Naive B cell (primary cell): ENCODE measurements around the gene GJC2. TPM values are rescaled to one million over a fixed set of nuclear protein-coding genes. Genes with fewer than 3 reads are reported as not detected.

Experiments
- ATAC-seq, 2 donors: fragments of 150-1000 bp; cut with Tn5 transposase; 2 replicates each; pipeline ENCODE4 v1.10.0; 2021; ENCODE audit warnings: low read depth in 2 of 2, mild to moderate bottlenecking in 2 of 2, moderate library complexity in 2 of 2
- DNase-seq: peaks from one replicate; pipeline ENCODE4 v3.0.0; 2022
- H3K27ac Mint-ChIP-seq, 6 donors: one replicate each; pipeline ENCODE4 v1.8.0; 2020 to 2022; ENCODE audit warnings: mild to moderate bottlenecking in 6 of 6, mixed read lengths in 6 of 6, moderate library complexity in 5 of 6, inconsistent platforms in 2 of 6
- H3K27me3 Mint-ChIP-seq, 3 donors: one replicate each; pipeline ENCODE4 v1.8.0; 2021 to 2022; ENCODE audit warnings: mixed read lengths in 3 of 3, mild to moderate bottlenecking in 1 of 3
- H3K36me3 Mint-ChIP-seq, 2 donors: one replicate each; pipeline ENCODE4 v1.8.0; 2020 to 2022; ENCODE audit warnings: mixed read lengths in 2 of 2, inconsistent platforms in 1 of 2, mild to moderate bottlenecking in 1 of 2
- H3K4me1 Mint-ChIP-seq, 3 donors: one replicate each; pipeline ENCODE4 v1.8.0; 2020 to 2022; ENCODE audit warnings: mixed read lengths in 3 of 3, inconsistent platforms in 1 of 3, mild to moderate bottlenecking in 1 of 3, moderate library complexity in 1 of 3
- H3K4me3 Mint-ChIP-seq, 8 donors: one replicate each; pipeline ENCODE4 v1.8.0; 2020 to 2022; ENCODE audit warnings: mild to moderate bottlenecking in 8 of 8, mixed read lengths in 8 of 8, moderate library complexity in 8 of 8, inconsistent platforms in 2 of 8
- H3K9me3 Mint-ChIP-seq, 7 donors: one replicate each; pipeline ENCODE4 v1.8.0; 2020 to 2022; ENCODE audit warnings: mixed read lengths in 7 of 7, mild to moderate bottlenecking in 5 of 7, inconsistent platforms in 2 of 7, moderate library complexity in 1 of 7
- polyA plus RNA-seq, 6 donors: library from polyadenylated mRNA; unstranded; fragments of 300-500 nt; fragmentation: Illumina TruSeq; gene quantifications; one replicate each; pipeline ENCODE4 v1.2.3, GENCODE V29; 2021; ENCODE audit warnings: low read depth in 6 of 6

GJC2 gene
- polyA plus RNA-seq, 6 donors from 2014 or later, result not detected

- ATAC-seq, result no peak
- peaks cover 4 to 8% (median 7%) of the 10 kb centered on the region in 3 donors for H3K27me3 Mint-ChIP-seq
- no peaks in the 10 kb centered on the region for H3K9me3 Mint-ChIP-seq
- H3K4me1 Mint-ChIP-seq, result peaks cover 4 to 10% (median 10%) of the 10 kb centered on the region in 3 donors
- no peaks in the 10 kb centered on the region for H3K36me3 Mint-ChIP-seq
- no peak overlapping the region for H3K4me3 Mint-ChIP-seq
- DNase-seq, result no peak
- peak overlapping the region in 1 of 6 donors; percentile 7 for H3K27ac Mint-ChIP-seq
Measured at GRCh38 chr1:228208831-228209551, 59.3 kb downstream of the GJC2 start.

Other genes with a start within 250 kb of the GJC2 start
- gene WNT9A, start 202.0 kb upstream of the GJC2 start, polyA plus RNA-seq, result not detected
- gene WNT3A, start 142.9 kb upstream of the GJC2 start, polyA plus RNA-seq, result not detected
- gene ARF1, start 67.2 kb upstream of the GJC2 start, polyA plus RNA-seq, result 100 to 1,000 TPM; 412 to 563 (median 456) TPM
- gene C1orf35, start 46.6 kb upstream of the GJC2 start, polyA plus RNA-seq, result 10 to 100 TPM in 4 of 6 donors, 1 to 10 TPM in 2; 8.7 to 20.1 (median 13.1) TPM
- gene MRPL55, start 40.6 kb upstream of the GJC2 start, polyA plus RNA-seq, result 100 to 1,000 TPM in 5 of 6 donors, 10 to 100 TPM in 1; 98.2 to 211 (median 121) TPM
- 100 to 1,000 TPM; 190 to 350 (median 220) TPM for gene GUK1, start 9.7 kb upstream of the GJC2 start, polyA plus RNA-seq
- gene IBA57, start 15.9 kb downstream of the GJC2 start, polyA plus RNA-seq, result 10 to 100 TPM in 1 of 6 donors, 1 to 10 TPM in 5; 2.0 to 11.7 (median 3.1) TPM
- 1 to 10 TPM in 5 of 6 donors, under 1 TPM in 1; 0.78 to 2.5 (median 1.5) TPM for gene OBSCN, start 58.1 kb downstream of the GJC2 start, polyA plus RNA-seq